OCI-LY7 (cell line): ENCODE data around the gene SUMF1.

ENCODE experiments used
- CTCF ChIP-seq: fragments of 200-600 bp; sonication (generic); conservative IDR thresholded peaks from 2 replicates; pipeline ENCODE4 v1.5.1; 2014; ENCODE audit warnings: mild to moderate bottlenecking, antibody characterized with exemption, low read length, moderate library complexity, mixed read lengths
- EZH2phosphoT487 ChIP-seq: fragments of 200-600 bp; sonication (generic); IDR thresholded peaks from 2 replicates; pipeline ENCODE4 v1.6.1; 2018; ENCODE audit warnings: low read depth, borderline replicate concordance, mild to moderate bottlenecking, mixed run types, antibody characterized with exemption, low read length, moderate library complexity, mixed read lengths

- TF ChIP-seq CTCF (peak; percentile 36), EZH2phosphoT487 (no peak)
Observed at GRCh38 chr3:4492208-4493013, 25.3 kb upstream of the SUMF1 start.
